BJ (cell line): Measurements from ENCODE around the gene DIS3L2. TPM values are rescaled to one million over a fixed set of nuclear protein-coding genes. Genes with fewer than 3 reads are reported as not detected.

ENCODE experiments used
- CTCF ChIA-PET: fragments of 350-600 bp; formaldehyde crosslinking; extraction: SDS; loops from one replicate; lab custom pipeline; 2021; ENCODE audit warnings: antibody characterized with exemption, inconsistent platforms; lab: Yijun Ruan, JAX
- POLR2A ChIA-PET: fragments of 300-600 bp; sonication (Branson Sonifier 250); formaldehyde crosslinking; extraction: SDS; loops from one replicate; lab custom pipeline; 2021; ENCODE audit warnings: antibody characterized with exemption; lab: Charles Lee
- DNase-seq: peaks from one replicate; pipeline ENCODE4 v3.0.0-alpha.2; 2011; ENCODE audit warnings: low read depth
- H3K27me3 ChIP-seq: 2 replicates; pipeline ENCODE4 v1.6.0; 2011; ENCODE audit warnings: low read length; ENCODE audit not compliant: control insufficient read depth, insufficient read depth
- H3K36me3 ChIP-seq: 2 replicates; pipeline ENCODE4 v1.5.1; 2011; ENCODE audit warnings: low read length; ENCODE audit not compliant: control insufficient read depth, insufficient read depth
- H3K4me3 ChIP-seq: 2 replicates; pipeline ENCODE4 v1.5.1; 2011; ENCODE audit warnings: low read depth, mild to moderate bottlenecking, control low read depth, low read length
- polyA plus RNA-seq: library from polyadenylated mRNA; depleted of rRNA; stranded (reverse); fragments of >200 nt; gene quantifications from 2 replicates; pipeline ENCODE4 v1.2.3, GENCODE V29; 2011
- TF ChIP-seq, protein P1 (sequence below): IDR thresholded peaks from 2 replicates; pipeline ENCODE4 v1.5.1; 2011; ENCODE audit warnings: low read depth, mild to moderate bottlenecking, control low read depth, inconsistent platforms, low read length, moderate library complexity; ENCODE audit not compliant: insufficient read depth

DIS3L2 gene
- polyA plus RNA-seq, 1 experiment = 12.4 TPM

DNA sequence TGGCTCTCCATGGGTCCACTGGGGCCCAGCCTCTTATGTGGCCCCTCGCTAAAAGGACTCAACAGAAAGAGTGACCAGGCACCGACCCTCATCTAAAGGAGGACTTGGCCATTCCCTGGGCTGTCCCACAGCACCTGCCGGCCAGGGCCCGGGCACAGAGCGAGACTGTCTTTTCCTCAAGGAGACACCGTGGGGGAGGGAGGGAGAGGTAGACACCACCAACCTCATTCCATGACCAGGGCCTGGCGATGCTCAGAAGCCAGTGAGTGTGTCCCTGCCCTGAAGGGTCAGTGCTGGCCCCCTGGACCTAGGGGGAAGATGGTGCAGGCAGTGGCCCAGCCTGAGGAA, 377.2 kb downstream of the DIS3L2 start:
- POLR2A ChIA-PET = no interaction called here
- no peaks in the 10 kb centered on the region for H3K36me3 ChIP-seq
- no peaks in the 10 kb centered on the region for H3K27me3 ChIP-seq
- TF ChIP-seq, protein P1, sequence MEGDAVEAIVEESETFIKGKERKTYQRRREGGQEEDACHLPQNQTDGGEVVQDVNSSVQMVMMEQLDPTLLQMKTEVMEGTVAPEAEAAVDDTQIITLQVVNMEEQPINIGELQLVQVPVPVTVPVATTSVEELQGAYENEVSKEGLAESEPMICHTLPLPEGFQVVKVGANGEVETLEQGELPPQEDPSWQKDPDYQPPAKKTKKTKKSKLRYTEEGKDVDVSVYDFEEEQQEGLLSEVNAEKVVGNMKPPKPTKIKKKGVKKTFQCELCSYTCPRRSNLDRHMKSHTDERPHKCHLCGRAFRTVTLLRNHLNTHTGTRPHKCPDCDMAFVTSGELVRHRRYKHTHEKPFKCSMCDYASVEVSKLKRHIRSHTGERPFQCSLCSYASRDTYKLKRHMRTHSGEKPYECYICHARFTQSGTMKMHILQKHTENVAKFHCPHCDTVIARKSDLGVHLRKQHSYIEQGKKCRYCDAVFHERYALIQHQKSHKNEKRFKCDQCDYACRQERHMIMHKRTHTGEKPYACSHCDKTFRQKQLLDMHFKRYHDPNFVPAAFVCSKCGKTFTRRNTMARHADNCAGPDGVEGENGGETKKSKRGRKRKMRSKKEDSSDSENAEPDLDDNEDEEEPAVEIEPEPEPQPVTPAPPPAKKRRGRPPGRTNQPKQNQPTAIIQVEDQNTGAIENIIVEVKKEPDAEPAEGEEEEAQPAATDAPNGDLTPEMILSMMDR = no peak
- H3K4me3 ChIP-seq = no peak overlapping the region
- no peak for DNase-seq
- CTCF ChIA-PET = interaction anchor here (1.0 kb wide), 1 partner anchor 101 kb away, joined by 3 read pairs; no protein-coding TSS in a partner anchor

GRCh38 chr2:232339121-232340081, 377.9 kb downstream of the DIS3L2 start:
- Histone ChIP-seq H3K4me3 (no peak overlapping the region), H3K36me3 (no peaks in the 10 kb centered on the region), H3K27me3 (no peaks in the 10 kb centered on the region)
- ChIA-PET POLR2A (no interaction called here), CTCF (interaction anchor here (1.0 to 1.8 kb wide), 3 partner anchors 12 to 100 kb away, joined by 3 to 6 read pairs (median 5); no protein-coding TSS in a partner anchor)
- TF ChIP-seq, protein P1 = peak; percentile 17; the same call in 1 of the 2 replicates
- no peak for DNase-seq

GRCh38 chr2:232340171-232340935, 378.8 kb downstream of the DIS3L2 start:
- TF ChIP-seq, protein P1 = no peak
- ChIA-PET CTCF (interaction anchor here (0.7 to 2.1 kb wide), 5 partner anchors 13 to 424 kb away, joined by 3 to 11 read pairs (median 5); no protein-coding TSS in a partner anchor), POLR2A (no interaction called here)

DNA sequence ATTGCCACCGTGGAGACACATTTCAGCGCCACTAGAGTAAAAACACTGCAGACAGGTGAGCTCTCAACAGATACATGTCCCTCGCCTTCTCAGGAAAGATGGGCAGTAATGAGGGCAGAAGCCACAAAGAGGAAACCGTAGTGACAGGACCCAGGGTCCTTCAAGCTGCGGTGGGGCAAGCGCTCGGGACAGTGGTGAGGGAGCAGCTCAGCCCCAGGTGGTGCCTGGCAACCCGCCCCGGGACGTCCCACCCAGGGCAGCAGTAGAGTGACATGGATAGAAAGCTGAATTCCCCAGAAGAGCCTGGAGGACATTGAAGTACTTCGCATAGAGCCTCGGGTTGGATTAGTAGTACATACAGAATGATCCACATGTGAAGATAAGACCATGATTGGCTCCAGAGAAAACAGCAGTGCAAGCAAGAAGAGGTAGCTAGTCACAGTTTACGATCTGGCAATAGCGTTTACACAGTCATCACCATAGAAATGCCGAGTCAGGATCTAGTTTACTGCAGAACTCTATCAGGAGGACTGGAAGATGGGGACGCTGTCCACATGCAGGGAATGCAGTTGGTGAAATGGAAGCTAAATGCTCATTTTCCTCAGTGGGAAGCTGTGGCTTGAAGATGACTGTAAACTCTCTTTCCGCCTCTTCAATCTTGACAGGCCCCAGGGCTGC, 379.7 kb downstream of the DIS3L2 start:
- H3K27me3 ChIP-seq = no peaks in the 10 kb centered on the region
- DNase-seq = no peak
- TF ChIP-seq, protein P1 = no peak
- H3K36me3 ChIP-seq = no peaks in the 10 kb centered on the region
- ChIA-PET CTCF (interaction anchor here (1.2 to 2.1 kb wide), 5 partner anchors 14 to 98 kb away, joined by 3 to 11 read pairs (median 5); no protein-coding TSS in a partner anchor), POLR2A (no interaction called here)
- H3K4me3 ChIP-seq = no peak overlapping the region

More at GRCh38 chr2:232340171-232340935, 378.8 kb downstream of the DIS3L2 start:
- H3K36me3 ChIP-seq = no peaks in the 10 kb centered on the region
- no peak overlapping the region for H3K4me3 ChIP-seq
- H3K27me3 ChIP-seq = no peaks in the 10 kb centered on the region
- no peak for DNase-seq
